ENCODE results near the gene SNAI3. TPM values are rescaled to one million over a fixed set of nuclear protein-coding genes. Genes with fewer than 3 reads are reported as not detected.
A peak's percentile ranks its signal among the peaks of the same experiment; 100 is the strongest.

SNAI3 gene
- total RNA-seq, 1 donor from 2014 or later: 1.8 TPM

GRCh38 chr16:88721815-88722755, 35.8 kb upstream of the SNAI3 start:
- no peak for DNase-seq (ENCODE audit: low spot score)

- DNase-seq (ENCODE audit: low spot score): no peak
Observed at GRCh38 chr16:88721236-88721635, 34.9 kb upstream of the SNAI3 start.

DNA sequence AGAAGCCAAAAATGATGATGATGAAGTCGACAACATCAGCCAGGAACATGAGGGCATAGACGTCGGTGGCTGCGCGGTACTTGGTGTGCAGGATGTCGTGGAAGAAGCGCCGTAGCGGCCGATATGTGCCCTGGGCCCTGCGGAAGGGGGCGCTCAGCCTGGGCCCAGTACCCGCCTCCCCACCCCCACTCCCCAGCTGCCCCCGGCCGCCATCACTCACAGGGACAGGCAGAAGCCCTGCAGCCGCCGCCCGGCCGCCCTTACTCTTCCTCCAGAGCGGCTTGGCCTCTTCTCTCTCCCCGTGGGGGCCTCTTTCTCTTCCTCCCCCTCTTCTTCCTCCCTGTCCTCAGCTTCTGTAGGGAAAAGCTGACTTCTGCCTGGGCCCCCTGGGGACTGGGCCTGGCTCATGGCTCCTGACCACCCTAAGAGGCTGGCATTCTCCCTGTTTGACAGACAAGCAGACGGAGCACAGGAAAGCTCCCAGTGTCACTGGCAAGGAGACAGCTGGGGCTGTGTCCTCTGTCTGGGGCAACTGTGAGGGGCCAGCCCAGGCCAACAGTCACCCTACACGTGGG, 34.2 kb upstream of the SNAI3 start:
- no peak for DNase-seq (ENCODE audit: low spot score)

GRCh38 chr16:88719933-88720296, 33.6 kb upstream of the SNAI3 start:
- no peak for DNase-seq (ENCODE audit: low spot score)

DNA sequence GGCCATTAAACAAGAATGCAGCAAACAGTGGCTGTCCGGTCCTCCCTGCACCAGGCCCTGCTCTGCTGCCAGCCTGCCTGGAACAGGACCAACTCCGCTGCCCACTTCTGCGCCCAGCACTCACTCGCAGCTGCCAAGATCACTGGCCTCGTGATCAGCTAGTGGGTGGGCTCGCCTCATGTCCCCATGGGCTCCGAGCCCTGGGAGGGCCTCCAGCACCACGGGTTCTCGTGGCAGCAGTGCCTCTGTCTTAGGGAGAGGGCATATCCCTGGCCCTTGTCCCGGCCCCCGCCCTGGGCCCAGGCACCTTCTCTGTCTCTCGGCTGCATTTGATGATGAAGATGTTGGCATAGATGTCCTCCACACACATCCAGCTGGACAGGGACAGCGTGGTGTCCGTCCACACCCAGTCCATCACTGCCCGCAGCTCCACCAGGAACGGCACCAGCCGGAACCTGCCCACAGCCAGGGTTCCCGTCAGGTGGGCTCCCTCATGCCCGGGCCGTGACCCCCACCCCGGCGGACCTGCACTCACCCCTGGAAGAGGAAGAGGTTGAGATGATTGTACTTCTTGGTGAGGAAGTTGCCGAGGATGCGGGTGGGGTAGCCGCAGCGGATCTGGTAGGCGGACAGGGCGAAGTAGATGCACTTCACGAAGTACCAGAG, 33.1 kb upstream of the SNAI3 start:
- no peak for DNase-seq (ENCODE audit: low spot score)

GRCh38 chr16:88718178-88718577, 31.9 kb upstream of the SNAI3 start:
- no peak for DNase-seq (ENCODE audit: low spot score)

GRCh38 chr16:88716601-88717001, 30.3 kb upstream of the SNAI3 start:
- no peak for DNase-seq (ENCODE audit: low spot score)

DNA sequence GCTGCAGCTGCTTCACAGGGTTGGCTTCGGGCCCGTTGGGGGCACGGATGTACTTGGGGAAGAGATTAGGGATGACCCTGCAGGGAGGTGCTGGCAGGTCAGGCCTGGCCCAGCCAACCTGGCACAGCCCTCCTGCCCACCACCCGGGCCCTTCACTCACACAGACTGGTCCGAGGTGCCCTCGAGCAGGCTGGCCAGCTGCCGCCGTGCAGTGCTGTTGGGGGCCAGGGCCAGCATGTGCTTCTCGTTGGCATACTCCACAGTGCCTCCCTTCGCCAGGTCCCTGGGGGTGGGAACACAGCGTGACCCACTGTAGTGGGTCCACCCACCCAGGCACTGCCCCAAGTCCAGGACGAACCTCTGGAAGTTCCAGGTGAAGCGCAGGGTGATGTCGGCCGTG, 29.9 kb upstream of the SNAI3 start:
- DNase-seq (ENCODE audit: low spot score): no peak

DNA sequence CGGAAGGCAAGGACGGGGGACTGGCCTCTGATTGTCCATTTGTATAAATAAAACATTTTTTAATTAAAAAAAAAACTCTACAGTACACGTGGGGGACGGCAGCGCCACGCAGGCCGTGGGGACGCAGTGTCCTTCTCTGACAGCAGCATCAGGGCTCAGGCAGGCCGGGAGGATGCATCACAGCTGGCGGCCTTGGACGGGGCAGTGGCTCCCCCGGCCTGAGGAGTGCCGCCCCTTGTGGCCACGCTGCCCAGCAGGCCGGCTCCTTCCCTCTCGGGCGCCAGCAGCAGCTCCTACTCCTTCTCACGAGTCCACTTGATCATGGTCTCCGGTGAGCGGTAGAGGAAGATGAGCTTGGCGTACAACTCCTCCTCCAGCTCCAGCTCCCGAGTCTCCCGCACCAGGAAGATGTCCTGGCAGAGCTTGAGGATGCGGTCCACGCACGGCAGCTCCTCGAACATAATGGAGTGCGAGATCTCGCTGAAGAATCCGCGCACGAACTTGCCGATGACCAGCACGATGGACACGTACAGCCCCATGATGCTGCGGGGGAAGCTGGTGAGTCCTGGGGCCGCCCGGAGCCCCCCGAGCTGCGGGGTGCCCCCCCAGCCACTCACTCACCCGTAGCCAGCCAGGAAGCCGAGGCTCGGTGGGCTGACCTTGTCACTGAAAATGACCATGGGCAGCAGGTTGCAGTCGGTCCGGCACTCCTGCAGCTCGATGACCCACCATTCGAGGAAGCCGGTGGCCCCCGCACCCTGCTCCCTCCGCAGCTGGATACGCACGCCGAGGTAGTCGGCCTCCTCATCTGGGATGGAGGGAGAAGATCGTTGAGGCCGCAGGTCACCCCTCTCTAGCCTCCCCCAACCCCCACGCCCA, 29.2 kb upstream of the SNAI3 start:
- DNase-seq (ENCODE audit: low spot score): no peak

DNA sequence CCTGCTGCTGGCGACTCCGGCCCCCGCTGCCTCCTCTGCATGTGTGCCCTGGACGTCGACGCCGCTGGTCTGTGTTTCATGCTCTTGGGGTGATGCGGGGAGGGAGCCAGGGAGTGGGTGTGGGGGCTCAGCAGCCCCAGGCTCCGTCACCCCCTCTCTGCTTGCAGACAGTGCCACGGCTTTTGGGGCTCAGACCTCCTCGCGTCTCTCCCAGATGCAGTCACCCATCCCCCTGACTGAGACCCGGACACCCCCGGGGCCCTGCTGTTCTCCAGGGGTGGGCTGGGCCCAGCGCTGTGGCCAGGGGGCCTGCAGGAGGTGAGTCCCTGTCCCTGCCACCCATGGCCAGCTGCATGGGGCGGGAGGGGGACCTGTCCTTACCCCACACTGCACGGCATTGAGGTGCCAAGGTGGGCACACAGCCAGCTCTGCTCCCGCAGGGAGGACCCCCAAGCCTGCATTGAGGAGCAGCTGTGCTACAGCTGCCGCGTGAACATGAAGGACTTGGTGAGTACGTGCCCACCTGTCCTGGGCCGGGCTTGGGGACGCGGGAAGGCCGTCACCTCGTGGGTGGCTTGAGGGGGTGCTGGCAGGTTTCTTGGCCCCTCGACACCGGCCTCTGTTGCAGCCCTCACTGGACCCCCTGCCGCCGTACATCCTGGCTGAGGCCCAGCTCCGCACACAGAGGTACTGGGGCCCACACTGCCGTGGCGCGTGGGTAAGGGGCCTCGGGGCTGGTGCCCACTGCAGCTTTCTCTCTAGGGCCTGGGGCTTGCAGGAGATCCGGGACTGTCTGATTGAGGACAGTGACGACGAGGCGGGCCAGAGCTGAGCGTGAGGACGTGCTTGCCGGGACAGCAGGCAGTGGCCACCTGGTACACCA, 28.4 kb upstream of the SNAI3 start:
- DNase-seq (ENCODE audit: low spot score): no peak

GRCh38 chr16:88713568-88714419, 27.5 kb upstream of the SNAI3 start:
- DNase-seq (ENCODE audit: low spot score): no peak

- no peak for DNase-seq (ENCODE audit: low spot score)
Observed at GRCh38 chr16:88713054-88713453, 26.7 kb upstream of the SNAI3 start.

- no peak for DNase-seq (ENCODE audit: low spot score)
Observed at GRCh38 chr16:88712362-88712979, 26.2 kb upstream of the SNAI3 start.

DNA sequence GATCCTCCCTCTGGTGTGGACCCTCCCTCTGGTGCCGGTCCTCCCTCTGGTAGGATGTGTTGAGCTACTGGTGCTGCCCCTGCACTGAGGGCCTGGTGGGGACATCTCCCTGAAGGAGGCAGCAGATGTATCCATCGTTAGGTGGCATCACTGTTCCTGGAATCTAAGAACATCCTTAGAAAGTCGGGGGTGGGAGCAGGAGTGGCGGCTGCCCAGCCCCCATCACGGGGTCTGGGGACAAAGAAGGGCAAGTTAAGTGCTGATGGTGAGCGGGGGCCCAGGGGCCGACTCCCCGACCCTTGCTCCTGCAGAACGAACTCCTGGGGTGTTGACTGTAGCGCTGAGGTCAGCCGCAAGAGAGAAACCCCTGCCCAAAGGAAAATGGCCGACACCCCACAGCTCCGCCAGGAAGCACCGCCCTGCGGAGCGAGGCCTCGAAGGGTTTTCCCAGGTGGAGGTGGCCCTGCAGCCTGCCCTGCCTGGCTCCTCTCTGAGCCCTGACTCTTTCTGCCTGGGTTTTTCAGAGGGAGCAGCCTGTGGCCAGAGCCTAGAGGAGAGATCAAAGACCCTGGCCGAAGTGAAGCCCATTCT, 25.5 kb upstream of the SNAI3 start:
- DNase-seq (ENCODE audit: low spot score): no peak

GRCh38 chr16:88710556-88710955, 24.2 kb upstream of the SNAI3 start:
- DNase-seq (ENCODE audit: low spot score): no peak

- no peak for DNase-seq (ENCODE audit: low spot score)
Observed at GRCh38 chr16:88706965-88707826, 20.9 kb upstream of the SNAI3 start.

- DNase-seq (ENCODE audit: low spot score): peak; percentile 89
Observed at GRCh38 chr16:88706229-88706964, 20.1 kb upstream of the SNAI3 start, which contains the start of the genes CTU2 and RNF166. TSS of gene CTU2 (plus strand) at chr16:88706503. CDS start at chr16:88706531, 28 bp downstream. TSS of gene RNF166 (minus strand) at chr16:88706408. CDS start at chr16:88706325, 83 bp downstream.
